Activated T-cell treated with anti-CD3 and anti-CD28 coated beads for 4 hours (primary cell): ENCODE measurements around the gene PCK1.

Experiments used
- DNase-seq: peaks from one replicate; pipeline ENCODE4 v3.0.0-alpha.2; 2020

Gene PCK1

DNA sequence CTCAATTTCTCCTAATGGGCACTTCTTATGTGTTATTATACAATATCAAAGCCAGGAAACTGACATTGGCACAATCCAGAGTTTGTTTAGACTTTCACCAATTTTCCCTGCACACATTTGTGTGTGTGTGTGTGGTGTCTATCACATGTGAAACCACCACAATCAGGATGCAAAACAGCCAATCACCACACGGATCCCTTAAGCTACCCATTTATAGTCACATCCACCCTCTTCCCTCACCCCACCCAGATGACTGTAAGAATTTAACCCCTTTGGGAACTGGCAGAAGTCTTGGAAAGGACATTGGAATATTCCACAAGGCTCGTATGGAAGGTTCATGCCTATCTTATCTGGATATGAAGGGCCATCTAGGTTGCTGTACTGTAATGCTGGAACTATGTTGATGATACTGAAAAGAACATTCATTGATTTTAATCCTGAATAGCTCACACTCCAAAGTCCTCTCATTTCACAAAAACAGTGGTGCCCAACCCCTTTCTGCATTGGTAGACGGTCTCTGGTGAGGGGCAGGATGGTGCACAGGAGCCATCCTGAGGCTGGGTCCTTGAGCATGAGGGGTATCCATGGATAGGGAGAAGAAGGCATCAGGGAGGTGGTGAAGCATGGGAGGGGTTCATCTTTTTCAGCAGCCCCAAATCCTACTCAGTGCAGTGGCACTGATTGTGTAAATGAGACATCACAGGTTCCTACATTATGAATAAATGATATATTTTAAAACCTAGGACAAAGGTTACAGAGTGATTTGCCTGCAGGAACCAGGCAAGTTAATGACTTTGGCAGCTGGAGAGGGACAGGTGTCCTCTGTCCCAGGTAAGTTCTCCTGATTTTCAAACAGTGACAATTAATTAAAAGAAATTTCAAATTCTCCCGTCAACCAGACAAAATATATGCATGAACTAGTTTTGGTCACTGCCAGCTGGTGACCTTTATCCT is 23.9 kb upstream of the PCK1 start:
- DNase-seq = no peak

DNA sequence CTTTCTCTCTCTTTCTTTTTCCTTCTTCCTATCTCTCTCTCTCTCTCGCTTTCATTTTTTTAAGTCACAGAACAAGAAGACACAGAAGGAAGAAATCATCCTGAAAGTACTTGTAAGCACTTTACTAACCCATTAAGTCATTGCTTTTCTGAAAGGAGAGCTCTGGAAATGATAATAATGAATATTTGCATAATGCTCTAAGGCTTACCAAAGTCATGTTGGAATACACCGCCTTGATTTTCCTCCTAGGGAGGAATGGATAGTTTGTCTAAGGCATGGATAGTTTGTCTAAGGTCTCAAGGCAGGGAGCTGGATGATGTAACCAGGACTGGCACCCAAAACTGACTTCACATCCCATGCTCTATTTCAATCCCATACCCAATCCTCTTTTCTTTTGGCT is 23.1 kb upstream of the PCK1 start:
- DNase-seq = no peak

DNA sequence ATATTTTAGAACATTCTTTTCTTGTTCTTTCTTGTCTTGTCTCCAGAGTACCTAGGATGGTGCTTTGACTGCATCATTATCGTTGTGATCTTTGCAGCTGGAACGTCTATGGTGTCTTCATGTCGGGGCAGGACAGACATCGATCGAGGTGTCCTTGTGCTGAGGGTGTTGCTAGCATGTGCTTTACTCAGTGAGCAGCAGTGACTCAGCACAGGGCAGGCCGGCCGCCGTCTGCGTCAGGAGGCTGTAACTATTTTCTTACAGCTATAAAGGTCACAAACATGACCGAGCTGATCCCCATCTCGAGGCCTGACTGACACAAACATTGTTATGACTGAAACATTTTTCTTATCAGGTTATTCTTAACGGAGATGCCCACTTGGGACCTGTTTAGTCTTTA is 21.0 kb upstream of the PCK1 start:
- DNase-seq = no peak

DNA sequence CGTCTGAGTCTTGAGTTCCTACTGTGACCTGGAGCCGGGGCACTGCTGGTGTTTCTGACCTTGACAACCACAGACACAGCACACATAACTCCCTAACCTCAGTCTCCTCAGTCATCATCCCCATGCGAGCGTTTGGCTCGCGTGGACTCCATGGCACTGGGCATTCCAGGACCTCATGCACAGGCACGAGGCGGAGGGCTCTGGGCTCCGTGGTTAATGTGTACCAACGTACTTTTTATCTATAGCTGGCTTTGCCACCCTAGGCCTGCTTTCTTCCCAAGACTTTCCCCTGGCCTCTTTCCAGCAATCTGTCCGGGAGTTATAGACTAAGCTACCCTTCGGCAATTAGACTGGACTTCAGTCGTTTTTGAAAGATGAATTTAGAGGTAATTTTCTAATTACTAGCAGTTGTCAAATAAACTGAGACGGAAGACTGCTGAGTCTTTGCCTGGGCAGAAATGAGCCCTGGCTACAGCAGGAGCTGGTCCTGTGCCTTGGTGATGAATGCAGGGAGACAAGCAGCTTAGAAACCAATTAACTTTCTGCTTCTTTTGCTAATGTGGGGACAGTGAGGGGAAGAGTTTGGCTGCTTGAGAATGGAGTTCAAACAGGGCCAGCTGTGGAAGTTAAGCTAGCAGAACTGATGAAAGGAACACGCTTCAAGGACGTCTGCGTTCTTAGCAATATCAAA is 19.9 kb upstream of the PCK1 start:
- DNase-seq = no peak

DNA sequence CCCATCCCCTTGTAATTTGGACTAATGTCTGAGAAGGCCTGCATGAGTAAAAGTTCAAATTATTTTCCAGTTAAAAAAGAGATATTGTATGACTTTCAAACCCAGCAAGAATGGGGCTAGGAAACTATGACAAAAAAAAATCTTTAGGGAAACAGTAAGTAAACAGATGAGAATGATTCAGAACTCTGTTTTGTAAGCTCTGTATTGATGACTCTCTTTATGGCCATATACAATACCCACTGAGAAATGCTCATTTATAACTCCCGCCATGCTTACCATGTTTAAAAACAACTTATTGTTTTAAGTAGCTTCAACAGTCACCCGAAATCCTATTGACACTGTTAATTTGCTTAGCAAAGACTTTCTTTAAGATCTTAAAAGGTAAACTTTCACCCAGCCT is 17.2 kb upstream of the PCK1 start:
- no peak for DNase-seq

DNA sequence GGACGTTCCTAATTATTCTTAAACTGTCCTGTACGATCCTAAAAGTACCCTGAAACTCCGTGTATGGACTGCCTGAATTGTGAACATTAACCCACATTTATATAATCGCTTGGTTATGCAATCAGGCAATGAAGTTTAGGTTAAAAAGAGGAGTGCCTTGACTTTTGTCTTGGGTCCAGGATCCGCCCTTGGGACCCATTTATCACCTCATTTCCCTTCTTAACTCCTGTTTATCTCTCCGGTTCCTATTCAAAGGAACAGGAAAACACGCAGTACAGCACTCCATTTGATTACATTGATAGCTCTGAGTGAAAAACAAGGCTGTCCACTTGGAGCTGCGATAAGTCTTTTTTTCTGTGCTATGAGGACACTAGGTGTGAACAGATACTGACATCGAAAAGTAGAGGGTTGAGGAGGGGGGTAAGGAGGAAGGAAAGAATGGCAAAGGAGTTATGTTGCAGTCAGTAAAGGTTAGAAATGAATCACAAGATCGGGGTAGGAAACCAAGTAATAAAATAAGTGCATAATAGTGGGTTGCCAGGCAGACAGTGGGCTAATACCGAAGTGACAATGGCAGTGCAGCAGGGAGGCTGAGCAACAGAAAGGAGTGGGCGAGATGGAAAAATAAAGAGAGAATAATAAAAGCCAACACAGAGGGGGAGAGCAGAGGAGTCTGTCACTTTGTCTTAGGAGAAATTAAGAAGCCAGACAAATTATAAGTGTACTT is 15.9 kb upstream of the PCK1 start:
- DNase-seq = no peak

DNA sequence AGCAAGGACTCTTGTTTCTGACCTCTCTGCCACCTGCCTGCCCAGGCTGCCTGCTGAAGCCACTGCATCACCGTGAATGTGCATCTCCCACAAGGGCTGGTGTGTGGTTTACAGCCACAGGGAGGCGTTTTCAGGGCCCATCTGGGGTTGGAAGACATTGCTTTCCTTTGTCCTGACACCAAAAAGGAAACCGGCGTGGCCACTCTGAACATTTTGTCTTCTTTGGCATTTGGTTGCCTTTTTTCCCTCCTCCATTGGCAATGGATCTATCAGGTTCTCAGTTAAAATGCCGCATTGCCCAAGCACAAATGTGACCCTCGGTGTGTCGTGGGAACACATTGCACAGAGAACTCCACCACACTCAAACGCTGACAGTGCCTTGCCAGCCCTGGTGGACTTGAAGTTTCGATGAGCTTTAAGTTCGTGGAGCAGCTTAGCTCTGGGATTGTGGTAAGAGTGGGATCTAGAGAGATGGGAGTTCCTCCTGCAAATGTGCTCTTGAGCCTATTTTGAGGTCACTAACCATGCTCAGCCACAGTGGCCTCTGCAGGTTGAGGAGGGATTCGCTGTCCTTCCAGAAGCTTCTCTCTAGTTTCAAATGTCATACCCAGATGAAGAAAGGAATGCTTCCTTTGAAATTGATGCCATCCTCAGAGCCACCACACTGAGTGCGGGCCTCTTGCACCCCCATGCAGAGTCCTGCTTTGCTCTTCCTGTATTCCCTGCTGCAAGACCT is 14.8 kb upstream of the PCK1 start:
- DNase-seq = no peak

DNA sequence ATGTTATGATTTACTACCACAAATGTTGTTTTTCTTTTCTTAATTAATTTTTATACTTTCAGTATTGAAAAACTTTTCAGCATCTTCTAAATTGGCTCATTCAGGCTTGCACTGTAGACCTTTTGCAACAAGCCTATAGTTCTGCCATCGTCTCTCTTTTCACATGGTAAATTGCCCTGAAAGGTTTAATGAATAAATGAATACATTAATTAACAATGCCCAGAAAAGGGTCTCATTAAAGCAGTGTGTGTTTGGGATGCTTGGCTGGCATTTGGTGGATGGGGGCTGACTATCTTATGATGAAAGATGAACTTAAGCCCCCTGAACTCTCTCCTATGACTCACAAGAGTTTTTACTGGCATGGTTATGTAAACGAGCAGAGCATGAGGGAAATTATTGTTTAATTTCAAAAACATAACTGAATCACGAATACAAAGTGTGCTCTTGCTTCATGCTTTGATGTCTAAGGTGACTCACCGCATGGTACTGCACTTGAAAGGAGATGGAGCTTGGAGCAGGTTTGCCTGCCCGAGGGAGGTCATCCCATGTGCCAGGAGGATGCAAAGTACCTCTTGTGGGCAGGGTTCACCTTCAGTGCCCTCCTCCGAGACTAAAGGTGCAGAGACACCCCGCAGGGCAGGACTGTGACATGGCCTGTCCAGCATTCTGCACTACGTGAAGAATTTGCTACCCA is 13.8 kb upstream of the PCK1 start:
- DNase-seq = no peak

DNA sequence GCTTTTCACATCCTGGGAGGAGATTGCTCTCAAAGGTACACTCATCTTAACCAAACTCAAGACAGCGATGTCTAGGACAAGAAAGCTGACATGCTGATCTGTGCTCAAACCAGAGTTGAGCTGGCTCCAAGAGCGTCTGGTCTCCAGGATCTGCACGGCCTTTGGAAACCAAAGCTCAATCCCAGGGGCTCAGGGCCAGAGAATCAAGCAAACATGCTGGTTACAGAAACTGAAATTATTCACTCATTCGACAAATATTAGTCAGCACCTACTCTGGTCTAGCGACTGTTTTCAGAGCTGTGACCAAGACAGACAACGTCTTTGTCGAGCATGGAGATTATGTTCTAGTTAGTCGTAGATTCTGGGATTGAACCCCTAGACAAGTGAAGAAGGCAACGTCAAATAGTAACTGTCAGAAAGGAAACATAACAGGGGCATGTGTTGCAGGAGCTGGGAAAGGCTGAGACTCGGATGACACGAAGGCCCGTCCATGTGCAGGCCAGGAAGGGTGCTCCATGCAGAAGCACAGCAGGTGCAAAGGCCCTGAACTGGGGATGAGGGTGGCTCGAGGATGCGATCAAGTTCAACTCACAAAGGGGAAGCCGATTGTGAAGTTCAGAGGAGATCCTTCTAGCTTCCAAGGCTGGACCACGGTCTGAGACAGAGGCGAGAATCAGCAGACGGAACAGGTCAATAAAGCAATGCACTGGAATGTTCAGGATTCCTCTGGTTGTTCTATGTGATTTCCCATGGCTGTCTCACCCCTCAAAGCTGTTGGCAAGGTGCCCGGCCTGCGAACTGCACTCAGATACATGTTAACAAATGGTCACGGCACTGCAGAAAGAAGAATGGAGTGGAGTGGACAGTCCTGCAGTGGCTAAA is 12.5 kb upstream of the PCK1 start:
- no peak for DNase-seq

DNA sequence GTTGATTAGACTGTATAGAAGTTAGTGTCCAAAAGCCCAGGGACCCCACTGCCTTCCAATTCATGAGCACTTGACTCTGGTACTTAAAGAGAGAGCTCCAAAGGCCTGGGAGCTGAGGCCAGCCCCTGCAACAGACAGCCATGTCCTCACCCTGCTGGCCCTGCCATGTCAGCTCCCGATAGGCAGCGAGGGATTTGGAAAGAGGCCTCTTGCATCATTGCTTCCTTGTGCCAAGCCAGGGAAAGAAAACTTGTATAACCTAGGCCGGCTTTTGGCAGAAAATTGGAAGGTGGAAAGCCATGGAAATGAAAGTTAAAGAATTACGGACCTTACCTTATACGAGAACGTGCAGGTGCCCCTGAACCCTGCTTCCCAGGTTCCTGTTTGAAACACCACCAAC is 8.4 kb upstream of the PCK1 start:
- DNase-seq = no peak

DNA sequence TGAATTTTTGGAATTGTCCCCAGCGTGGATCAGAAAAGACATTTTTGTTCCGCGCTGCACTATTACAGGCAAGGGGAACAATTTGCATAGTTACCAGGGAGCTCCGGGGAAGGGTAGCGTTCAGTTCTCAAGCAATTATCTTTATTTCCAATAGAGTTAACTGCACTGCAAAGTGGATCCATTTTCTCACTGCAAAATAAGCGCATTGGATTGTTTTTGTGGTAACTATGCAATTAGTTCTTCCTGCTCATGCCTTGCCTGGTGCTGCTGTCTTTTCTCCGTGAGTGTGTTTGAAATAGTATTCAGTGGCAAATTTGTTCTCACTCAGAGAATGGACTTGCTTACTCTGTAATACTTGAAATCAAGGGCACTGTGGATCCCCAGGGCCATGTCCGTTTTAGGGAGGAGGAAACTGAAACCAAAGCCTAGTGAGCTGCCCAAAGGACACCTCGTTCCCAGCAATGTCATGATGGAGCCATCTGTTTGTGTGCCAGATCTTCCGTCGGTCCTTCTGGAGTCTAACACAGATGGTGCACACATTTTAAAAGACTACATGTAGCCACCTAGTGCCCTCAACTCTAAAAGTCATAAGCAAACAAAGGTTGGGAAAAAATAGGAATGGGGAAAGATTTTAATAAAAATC is 7.4 kb upstream of the PCK1 start:
- no peak for DNase-seq

DNA sequence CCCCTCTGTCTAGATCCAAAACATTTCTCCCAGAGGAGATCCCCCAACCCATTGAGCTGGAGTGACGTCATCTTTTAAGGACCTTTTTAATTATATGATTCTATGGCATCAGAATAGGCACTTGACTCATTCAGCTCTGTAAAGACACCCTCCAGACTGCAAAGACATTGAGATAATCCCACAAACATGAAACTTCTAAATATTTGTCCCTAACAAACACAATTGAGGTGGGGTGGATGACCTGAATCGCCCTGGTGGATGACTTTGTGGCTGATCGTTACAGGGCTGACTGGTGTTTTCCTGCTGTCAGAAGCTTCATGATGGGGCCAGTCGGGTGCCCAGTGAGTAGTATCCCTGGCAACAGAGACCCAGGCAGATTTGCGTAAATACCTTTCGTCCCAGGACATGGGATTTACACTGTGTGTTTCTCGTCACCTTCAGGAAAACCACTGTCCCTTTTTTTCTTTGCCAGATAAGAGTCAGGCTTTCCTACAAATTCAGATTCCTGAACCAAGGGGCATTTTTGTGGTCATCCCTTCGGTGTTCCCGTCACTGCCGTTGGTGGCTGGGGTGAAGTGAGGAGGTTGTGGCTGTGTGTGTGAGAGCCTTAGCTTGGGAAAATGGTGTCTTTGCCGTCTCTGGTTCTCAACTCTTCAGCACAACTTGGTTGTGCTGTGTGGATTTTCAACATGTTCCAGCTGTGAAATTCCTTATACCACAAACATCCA is 5.3 kb upstream of the PCK1 start:
- DNase-seq = no peak

DNA sequence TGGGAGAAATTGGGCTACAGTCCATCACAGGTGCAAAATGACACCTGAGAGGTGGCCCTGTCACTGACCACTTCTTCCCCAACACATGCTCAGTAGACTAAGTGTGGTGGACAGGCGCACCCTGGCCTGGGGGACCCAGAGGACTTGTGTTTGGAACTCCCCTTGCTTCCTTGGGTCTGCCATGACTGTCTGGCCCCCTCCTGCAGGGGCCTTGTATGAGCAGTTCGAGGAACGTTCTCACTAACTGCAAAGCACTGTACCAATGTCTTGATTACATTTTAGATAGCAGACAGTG is 4.0 kb upstream of the PCK1 start:
- DNase-seq = no peak

DNA sequence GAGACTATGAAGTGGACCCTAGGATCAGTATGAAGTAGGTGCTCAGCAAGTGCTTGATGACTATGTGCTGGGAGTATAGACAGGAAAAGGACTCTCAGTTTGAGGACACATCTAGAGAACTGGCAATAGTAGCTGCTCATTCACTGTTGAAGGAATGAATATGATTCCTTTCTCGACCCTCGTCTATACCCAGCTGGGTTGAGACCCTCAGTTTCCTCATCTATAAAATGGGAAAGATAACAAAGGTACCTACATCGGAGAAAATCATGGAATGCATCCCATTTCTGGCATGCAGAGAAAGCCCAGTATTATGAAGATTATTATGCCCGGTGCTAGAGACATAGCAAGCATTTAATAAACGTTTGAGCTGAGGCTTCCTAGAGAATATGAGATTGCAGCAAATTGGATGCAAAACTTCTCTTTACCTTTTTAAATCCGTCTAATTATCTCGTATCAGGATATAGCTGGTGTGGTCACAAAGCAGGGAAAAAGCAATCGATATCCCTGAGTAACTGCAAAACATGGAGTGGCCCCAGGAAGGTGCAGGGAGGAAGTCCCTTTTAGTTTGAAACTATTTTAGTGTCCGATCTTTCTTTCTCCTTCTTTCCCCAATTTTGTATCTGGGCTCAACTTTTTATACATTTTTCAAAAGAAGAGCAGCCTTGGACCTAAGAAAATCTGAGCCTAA is 2.8 kb upstream of the PCK1 start:
- DNase-seq = no peak

DNA sequence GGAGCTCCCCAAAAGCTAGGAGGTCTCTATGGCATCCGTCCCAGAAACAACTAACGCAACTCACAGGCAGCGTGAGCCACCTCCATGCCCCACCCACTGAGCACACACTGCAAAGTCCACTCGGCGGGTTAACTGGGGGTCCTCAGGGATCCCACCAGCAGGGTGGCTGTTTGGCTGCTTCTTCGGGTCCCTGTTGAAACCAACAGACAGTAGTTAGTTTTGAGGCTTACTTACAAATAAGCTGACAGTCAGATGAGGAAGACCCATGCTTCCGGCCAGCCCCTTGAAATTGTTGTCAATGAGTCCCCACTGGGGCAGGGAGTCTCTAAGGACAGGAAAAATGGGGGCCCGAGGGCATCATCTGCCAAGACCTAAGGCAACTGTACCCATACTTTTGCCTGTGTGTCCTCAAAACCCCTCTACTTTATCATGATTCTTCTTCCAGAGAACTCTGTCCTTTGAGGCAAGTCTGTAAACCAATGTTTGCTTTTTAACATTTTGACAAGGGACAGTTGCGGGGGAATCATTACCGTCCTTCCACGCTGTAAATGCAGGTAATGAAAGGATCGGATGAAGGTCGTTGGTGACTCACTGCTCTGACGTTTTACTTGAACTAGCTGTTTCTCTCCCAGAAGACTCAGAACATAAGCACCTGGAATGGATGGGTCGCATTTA is 2.2 kb upstream of the PCK1 start:
- no peak for DNase-seq

DNA sequence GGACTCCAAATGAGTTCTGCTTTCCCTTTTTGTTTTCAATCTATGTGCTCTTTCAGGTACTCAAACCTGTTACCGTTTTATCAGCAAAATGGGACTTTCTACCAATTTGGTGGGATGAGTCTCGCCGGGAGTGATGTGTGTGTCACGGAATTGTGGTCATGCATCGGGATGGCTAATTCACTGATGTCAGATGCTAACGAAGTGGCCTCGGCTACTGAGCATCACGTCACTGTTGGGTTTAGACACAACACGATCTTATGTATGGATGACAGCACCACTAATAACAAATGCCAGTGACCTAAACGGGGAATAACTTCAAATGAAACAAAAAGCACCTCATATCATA is 1.6 kb upstream of the PCK1 start:
- no peak for DNase-seq

DNA sequence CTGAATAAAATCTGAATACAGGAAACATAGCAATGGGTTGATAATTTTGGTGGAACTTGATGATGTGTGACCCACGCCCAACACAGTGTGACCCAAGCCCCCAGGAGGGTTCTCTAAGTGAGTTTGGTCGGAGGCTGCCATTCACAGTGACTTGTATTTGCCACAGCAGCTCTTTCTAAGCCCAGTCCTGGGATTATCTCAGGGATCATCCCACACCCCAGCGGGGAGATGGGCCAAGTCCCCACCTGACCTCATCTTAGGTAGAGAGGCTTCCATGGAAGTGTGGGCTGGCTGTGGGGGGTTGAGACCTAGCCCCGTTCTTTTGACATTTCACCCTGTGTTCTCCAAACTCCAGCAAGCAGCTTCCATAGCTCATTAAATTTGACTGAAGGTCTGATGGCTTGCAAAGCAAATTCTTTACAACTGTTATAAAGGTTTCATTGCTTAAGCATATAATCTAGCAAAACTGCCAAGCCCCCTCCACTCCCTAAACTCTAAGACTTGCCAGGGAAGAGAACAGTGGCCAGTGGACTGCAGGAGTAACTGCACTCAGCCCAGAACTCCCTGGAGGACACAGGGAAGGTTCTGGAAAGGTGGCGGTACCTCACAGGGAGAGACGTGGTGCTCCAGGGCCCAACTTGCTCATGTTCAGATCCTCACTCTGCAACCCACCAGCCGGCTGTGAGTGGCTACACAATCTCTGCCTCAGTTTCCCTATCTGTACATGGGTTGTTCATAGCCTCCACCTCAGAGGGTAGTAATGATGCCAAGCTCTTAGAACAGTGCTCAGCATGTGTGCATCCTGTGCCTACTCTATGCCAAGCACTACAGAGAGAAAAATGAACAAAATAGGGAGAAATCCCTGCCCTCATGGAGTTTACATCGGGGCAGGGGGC is 1.0 kb upstream of the PCK1 start:
- DNase-seq = no peak
